ENCODE data around the gene MBTPS1. TPM values are rescaled to one million over a fixed set of nuclear protein-coding genes. Genes with fewer than 3 reads are reported as not detected.

Gene MBTPS1
- total RNA-seq, 1 donor from 2014 or later, result 65.7 TPM

GRCh38 chr16:84137769-84138357 lies 21.1 kb upstream of the MBTPS1 start:
- intact Hi-C loops (cut with micrococcal nuclease), result no loop called here

- intact Hi-C loops (cut with micrococcal nuclease), result no loop called here
These were observed 20.5 kb upstream of the MBTPS1 start for GRCh38 chr16:84137287-84137686.

DNA sequence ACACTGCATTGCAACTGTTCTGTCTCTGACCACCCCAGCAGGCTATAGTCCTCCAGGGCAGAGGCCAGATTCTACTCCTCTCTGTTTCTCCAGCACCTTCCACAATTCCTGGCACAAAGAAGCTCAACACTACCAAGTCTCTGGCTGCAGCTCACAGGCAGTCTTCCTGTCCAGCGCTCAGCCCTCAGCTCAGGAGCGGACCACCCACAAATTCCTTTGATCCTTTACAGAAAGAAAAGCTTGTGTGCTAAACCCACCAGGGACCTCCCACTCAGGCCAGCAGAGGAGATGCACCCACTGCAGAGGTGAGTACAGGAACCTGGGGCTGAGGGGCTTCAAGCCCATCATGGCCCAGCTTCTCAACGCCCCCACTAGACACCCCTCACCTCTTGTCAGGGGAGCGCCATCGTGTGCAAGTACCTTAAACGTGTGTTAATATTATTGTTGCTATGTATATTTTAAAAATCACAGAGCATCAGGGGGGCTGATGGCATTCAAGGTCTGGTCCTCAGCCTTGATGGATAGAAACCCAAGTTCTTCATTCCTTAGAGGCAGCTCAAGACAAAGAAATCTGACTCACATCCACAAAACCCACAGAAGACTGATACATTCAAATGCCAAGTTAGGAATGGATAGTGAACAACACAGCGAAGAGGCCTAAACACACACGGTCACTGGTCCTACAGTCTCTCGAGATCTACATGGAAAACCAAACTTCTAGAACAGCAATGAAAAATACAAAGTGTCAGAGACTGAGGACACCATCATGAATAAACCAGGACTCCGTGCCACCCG lies 19.8 kb upstream of the MBTPS1 start:
- intact Hi-C loops (cut with micrococcal nuclease), result no loop called here

- intact Hi-C loops (cut with micrococcal nuclease), result no loop called here
These were observed 16.0 kb upstream of the MBTPS1 start for GRCh38 chr16:84132527-84133285.

DNA sequence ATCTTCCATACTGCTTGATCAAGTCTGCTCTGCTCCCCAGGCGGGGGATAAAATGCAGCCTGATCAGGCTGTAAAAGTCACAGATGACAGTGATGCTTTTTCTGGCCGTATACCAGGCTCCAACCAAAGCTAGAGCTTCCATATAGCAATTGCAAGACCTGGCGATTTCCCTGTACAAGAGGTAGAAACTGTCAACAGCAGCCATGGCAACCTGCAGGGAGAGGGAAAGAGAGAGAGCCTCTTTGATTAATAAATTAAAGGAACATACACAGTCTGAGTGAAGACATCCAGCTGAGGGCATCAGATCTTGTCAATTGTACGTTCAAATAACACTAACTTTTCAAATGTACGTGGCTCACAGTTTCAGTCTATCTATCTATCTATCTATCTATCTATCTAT lies 14.4 kb upstream of the MBTPS1 start:
- intact Hi-C loops (cut with micrococcal nuclease), result no loop called here

DNA sequence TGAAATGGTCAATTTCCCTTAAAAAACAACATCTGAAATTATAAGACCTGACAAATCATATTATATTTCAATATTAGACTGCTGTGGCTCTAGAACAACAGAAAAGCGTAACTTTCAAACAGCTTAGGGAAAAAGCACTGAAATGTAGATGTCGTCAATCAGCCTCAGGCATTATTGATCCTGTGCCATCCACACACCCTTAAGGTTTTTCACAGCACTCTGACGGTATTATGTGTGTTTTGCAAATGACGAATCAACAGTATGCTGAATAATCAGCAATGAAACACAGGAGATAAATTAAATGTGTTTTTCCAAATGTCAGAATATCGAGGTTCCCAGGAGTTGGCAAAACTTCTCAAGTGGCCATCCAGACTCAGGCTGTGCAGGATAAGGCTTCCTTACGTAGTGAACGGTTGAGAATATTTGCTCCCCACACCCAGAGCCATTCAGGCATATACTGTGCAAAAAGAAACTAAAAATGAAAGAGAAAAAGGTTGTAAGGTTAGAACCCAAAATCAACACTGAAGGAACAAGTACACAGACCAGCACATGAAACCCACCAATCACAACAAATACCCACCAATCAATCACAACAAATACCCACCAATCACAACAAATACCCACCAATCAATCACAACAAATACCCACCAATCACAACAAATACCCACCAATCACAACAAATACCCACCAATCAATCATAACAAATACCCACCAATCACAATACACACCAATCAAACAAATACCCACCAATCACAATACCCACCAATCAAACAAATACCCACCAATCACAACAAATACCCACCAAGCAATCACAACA lies 7.7 kb upstream of the MBTPS1 start:
- intact Hi-C loops (cut with micrococcal nuclease), result no loop called here

GRCh38 chr16:84121007-84121406 lies 4.3 kb upstream of the MBTPS1 start:
- intact Hi-C loops (cut with micrococcal nuclease), result no loop called here

DNA sequence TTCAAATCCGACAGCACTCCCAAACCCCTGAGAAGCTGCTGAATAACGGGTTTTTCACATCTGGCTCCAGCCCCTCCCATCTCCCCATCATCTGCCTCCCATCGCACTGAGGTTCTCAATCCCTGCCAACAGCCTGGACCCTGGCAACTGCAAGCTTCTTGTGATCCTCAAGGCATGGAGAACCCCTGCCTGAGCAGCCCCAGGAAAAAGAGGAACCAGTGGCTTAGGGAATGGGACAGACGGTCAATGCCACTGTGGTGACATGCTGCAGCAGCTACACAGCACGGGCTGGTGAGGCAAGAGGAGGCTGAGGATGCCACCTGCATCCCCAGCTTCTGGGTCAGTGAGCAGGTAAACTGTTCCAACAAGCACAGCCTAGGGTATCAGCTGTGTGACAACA lies 3.3 kb upstream of the MBTPS1 start:
- intact Hi-C loops (cut with micrococcal nuclease), result no loop called here

DNA sequence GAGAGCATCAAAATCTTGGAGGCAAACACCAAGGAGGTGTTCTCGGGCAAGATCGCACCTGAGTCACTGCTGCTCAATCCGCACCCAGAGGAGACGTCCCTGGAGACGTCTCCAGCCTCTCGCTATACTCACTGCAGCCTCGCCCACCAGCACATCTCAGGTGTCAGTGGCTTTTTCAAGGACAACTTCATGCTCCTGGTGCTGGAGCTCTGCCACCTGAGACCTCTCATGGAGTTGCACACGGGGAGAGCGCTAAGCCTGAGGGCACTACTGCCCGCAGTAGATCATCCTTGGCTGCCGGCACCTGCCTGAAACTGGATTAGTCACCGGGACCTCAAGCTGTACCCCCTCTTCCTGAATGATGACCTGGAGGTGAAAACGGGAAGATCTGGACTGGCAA lies 2.6 kb upstream of the MBTPS1 start:
- intact Hi-C loops (cut with micrococcal nuclease), result loop anchor here (10.0 kb wide), 2 partner anchors 385 to 905 kb away; partner anchors contain the start of genes KIAA0513 and MEAK7

GRCh38 chr16:84118315-84118714 lies 1.6 kb upstream of the MBTPS1 start:
- intact Hi-C loops (cut with micrococcal nuclease), result loop anchor here (10.0 kb wide), 2 partner anchors 386 to 906 kb away; partner anchors contain the start of genes KIAA0513 and MEAK7

DNA sequence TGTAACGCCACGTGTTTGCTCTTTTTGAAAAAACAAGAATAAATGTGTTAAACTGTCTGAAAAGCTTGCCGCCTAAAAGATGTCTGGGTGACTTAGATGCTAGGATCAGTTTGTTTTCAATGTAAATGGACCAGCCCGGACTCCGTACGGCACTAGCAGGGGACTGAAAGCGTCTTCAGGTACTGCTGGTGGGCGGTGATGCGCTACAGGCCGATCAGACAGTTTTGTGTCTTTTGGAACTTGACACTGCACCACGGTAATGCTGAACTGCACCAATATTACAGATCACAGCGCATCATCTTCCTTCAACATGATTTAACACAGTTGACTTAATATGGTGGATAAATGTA lies 727 bp upstream of the MBTPS1 start:
- intact Hi-C loops (cut with micrococcal nuclease), result loop anchor here (1.0 to 10.0 kb wide), 4 partner anchors 55 to 907 kb away; partner anchors contain the start of genes KIAA0513 and MEAK7

GRCh38 chr16:84115919-84116719 lies 623 bp downstream of the MBTPS1 start:
- intact Hi-C loops (cut with micrococcal nuclease), result loop anchor here (1.0 to 10.0 kb wide), 12 partner anchors 17 to 909 kb away; partner anchors contain the start of genes DNAAF1, HSBP1, HSDL1 and KIAA0513

- intact Hi-C loops (cut with micrococcal nuclease), result loop anchor here (10.0 kb wide), 2 partner anchors 393 to 913 kb away; partner anchors contain the start of genes KIAA0513 and MEAK7
These were observed 4.8 kb downstream of the MBTPS1 start for GRCh38 chr16:84111949-84112348.

DNA sequence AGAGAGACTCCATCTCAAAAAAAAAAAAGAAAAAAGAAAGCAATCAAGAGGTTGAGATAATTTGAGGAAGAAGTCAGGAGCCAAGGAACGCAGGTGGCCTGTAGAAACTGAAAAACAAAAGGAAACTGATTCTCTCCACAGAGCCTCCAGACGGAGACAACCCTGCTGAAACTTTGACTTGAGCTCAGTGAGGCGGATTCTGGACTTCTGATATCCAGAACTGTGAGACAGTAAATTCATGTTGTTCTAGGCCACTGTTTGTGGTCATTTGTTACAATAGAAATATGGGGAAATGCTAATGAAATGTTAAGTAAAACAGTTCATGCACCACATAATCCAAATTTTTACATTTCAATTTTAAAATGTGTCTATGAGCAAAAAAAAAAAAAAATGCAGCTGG lies 5.2 kb downstream of the MBTPS1 start:
- intact Hi-C loops (cut with micrococcal nuclease), result loop anchor here (10.0 kb wide), 2 partner anchors 393 to 913 kb away; partner anchors contain the start of genes KIAA0513 and MEAK7

- intact Hi-C loops (cut with micrococcal nuclease), result loop anchor here (10.0 kb wide), 2 partner anchors 394 to 914 kb away; partner anchors contain the start of genes KIAA0513 and MEAK7
These were observed 6.2 kb downstream of the MBTPS1 start for GRCh38 chr16:84110527-84110926.

- intact Hi-C loops (cut with micrococcal nuclease), result loop anchor here (10.0 kb wide), 2 partner anchors 395 to 915 kb away; partner anchors contain the start of genes KIAA0513 and MEAK7
These were observed 7.0 kb downstream of the MBTPS1 start for GRCh38 chr16:84109598-84110335.

DNA sequence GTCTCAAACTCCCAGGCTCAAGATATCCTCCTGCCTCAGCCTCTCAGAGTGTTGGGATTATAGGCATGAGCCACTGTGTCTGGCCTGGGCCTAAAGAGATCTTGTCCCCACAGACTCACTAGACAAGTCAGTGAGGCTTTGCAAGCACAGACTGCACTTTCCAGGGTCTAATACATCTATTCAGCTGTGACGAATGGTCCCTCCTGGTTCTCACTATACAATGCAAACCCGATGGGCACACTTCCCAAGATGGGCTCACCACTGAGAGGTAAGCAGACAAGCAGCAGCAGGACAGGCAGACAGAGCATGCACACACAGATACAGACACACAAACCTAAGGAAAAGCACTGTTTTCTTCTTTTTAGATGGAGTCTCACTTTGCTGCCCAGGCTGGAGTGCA lies 8.8 kb downstream of the MBTPS1 start:
- intact Hi-C loops (cut with micrococcal nuclease), result no loop called here

DNA sequence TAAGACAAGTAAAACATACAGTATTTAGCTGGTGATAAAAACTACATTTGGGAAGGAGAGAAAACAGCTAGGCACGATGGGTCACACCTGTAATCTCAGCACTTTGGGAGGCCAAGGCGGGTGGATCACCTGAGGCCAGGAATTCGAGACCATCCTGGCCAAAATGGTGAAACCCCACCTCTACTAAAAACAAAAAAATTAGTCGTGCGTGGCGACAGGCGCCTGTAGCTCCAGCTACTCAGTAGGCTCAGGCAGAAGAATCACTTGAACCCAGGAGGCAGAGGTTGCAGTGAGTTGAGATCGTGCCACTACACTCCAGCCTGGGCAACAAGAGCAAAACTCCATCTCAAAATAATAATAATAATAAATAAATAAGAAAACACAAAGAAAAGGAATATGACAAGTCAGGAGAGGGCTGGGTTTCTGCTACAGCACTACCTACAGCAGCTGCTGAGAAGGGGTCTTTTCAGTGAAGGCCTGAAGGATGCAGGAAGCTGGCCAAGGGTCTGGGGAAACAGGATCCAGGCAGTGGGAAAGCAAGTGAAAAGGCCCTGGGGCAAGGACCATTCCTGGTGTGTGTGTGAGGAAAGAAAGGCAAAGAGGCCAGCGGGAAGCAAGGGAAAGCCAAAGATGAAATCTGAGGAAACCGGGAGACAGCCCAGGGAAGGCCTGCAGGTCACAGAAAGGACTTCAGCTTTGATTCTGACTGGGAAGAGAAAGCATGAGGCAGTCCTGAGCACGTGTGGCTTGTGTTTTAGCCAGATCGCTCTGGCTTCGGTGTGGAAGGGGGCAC lies 10.6 kb downstream of the MBTPS1 start:
- intact Hi-C loops (cut with micrococcal nuclease), result no loop called here

Data from T-helper 1 cell treated with Interleukin-12 subunit alpha and Interleukin-12 subunit beta and Interleukin-4 antibody, amounts not matched to agents 30 ng/mL and 1 ng/mL, for 36 hours (primary cell).